ENCODE results near the gene CNNM4.
A peak's percentile ranks its signal among the peaks of the same experiment; 100 is the strongest.

CNNM4 gene

GRCh38 chr2:96815326-96816126 is 54.8 kb downstream of the CNNM4 start:
- DNase-seq = peak; percentile 50

- DNase-seq = peak; percentile 98
Measured at GRCh38 chr2:96816127-96816835, 55.6 kb downstream of the CNNM4 start, which contains the start of gene CNNM3. CNNM3 (plus strand) TSS chr2:96816268; CDS start chr2:96816278, 10 bp downstream.

DNA sequence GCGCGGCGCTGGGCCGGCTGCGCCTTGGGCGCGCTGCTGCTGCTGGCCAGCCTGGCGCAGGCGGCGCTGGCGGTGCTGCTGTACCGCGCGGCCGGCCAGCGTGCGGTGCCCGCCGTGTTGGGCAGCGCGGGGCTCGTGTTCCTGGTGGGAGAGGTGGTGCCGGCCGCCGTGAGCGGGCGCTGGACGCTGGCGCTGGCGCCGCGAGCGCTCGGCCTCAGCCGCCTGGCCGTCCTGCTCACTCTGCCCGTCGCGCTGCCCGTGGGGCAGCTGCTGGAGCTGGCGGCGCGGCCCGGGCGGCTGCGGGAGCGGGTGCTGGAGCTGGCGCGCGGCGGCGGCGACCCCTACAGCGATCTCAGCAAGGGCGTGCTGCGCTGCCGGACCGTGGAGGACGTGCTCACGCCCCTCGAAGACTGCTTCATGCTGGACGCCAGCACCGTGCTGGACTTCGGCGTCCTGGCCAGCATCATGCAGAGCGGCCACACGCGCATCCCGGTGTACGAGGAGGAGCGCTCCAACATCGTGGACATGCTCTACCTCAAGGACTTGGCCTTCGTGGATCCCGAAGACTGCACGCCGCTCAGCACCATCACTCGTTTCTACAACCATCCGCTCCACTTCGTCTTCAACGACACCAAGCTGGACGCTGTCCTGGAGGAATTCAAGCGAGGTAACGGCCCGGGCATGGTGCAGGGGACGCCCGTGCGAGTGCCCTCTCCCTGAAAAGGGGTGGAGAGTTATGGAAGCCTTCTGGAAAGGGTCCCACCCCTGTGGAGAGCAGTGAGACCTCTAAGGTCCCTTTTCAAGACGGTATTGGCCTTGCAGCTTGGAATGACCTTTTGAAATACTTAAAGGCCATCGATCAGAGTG is 56.4 kb downstream of the CNNM4 start:
- DNase-seq = peak; percentile 25

DNA sequence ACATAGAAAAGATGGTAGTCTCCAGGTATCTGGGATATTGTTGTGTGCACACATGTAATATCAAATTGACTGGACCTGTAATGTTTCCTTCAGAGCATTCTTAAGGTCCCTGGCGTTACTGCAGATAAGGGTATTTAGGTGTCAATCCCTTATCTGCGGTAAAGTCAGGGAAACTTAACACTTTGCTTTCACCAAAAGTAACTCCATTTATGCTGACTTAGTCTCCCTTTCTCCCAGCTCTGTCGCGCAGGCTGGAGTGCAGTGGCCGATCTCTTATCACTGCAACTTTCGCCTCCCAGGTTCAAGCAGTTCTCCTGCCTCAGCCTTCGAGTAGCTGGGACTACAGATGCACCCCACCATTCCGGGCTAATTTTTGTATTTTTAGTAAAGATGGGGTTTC is 57.2 kb downstream of the CNNM4 start:
- DNase-seq = peak; percentile 24

DNA sequence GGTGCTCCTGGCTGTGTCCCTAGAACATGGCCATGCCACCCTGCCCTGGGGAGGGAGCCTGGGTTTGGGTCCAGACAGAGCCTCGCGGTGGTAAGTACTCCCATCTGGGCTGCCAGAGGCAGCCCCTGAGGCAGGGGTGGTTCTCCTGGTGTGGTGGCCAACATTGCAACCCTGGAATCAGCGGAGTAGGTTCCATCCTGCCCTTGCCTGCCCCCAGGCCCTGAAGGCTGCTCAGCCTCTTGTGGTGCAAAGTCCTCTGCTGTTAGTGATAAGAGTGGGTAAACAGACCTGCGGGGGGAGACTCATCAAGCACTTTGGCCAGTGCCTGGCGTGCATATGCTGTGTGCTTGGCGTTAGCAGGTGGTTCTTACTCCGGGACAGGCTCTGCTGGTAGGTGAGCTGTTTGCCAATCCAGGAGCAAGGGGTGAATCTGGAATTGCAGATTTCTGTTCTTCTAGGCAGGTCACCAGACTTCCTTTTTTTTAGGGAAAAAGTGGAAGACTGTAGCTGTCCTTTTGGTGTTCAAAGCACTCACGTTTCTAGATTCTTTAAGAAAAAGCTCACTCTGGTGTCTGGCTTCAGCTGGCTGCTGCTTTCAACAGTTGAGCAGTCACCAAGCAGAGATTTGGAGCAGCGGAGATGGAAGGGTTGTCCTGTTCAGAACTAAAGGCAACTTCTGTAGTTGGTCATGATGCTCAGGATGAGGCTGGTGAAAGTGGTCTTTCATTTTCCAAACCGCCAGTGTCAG is 58.6 kb downstream of the CNNM4 start:
- peak; percentile 93 for DNase-seq

DNA sequence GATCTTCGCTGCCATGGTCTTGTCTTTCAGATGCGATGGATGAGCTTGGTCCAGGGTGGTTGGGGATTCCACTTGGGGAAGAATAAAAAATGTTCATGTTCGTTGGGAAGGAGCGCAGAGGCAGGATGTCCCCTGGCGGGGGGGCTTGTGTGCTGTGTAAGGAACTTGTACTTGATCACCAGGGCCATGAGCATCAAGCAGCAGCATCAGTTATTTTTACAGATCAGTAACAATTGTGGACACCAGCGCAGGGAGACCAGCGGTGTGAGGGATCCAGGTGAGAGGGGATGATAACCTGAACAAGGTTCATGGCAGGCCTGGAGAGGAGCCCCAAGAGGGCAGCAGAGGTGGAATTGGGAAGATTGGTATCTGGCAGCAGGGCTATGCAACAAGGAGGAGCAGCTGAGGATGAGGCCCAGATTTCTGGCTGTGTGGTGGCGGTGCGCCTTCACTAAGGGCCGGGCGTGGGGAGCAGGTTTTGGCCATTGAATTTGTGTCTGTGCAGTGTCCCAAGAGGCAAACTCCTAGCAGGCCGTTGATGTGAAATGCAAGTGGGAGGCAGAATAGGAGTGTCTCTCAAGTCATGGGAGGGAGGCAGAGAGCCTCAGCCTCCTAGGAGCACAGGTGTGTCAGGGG is 59.3 kb downstream of the CNNM4 start:
- DNase-seq = no peak

GRCh38 chr2:96821113-96821675 is 60.5 kb downstream of the CNNM4 start:
- no peak for DNase-seq

DNA sequence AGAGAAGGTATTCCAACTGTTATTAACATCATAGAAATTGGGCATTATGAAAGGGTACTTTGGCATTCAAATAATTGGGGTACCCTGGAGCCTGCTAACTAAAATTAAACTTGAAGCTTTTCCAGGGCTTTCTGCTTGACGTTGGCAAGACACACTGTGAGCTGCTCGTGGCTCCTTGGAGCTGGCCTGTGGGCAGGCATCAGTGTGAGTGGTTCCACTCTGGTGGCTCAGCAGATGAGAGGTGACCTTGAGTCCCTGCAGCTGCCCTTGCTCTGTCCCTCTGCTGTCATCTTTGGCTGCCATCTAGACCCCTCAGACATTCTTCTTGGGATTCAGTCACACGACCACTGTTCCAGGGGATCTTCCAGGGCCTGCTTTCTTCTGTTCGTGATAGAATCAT is 62.1 kb downstream of the CNNM4 start:
- DNase-seq = no peak

- DNase-seq = no peak
Measured at GRCh38 chr2:96823198-96823597, 62.5 kb downstream of the CNNM4 start.

DNA sequence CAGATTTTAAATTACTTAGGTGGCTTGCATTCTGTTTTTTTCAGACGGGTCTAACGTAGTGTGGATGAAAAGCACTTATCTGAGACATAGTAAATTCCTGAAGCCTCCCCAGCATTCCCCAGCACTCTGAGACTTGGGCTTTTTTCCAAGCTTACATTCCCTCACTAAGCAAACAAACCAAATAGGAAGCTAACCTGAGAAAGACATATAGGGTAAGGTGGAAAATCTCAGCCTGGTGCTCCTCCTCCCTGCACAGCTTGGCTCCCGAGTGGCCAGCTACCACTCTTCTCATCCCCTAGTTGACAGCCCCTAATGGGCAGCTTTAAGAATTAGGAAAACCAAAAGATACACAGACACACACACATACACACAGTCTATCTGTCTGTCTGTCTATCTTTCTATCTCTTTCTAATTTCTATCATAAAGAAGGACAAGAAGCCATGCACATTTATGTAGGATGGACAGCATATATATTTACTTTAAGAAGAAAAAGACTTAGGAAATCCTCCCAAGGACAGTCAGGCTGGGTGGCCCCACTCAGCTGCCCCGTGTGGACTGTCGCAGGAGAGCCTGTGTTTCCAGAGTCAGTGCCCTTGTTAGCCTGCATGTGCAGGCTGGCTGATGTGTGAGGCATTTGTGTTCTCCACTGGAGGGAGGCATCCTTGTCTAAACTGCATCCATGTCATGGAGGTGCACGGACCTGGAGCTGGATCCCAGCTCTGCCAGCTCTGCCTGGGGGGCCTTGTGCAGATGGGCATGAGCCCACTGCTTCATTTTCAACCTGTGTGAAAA is 63.6 kb downstream of the CNNM4 start:
- no peak for DNase-seq

GRCh38 chr2:96825057-96825456 is 64.4 kb downstream of the CNNM4 start:
- DNase-seq = no peak

- no peak for DNase-seq
Measured at GRCh38 chr2:96826546-96827278, 66.0 kb downstream of the CNNM4 start.

- no peak for DNase-seq
Measured at GRCh38 chr2:96828436-96828835, 67.7 kb downstream of the CNNM4 start.

GRCh38 chr2:96828874-96829273 is 68.2 kb downstream of the CNNM4 start:
- no peak for DNase-seq

- DNase-seq = peak; percentile 58
Measured at GRCh38 chr2:96830044-96830562, 69.4 kb downstream of the CNNM4 start.

GRCh38 chr2:96831679-96832078 is 71.0 kb downstream of the CNNM4 start:
- no peak for DNase-seq

GRCh38 chr2:96832408-96832753 is 71.7 kb downstream of the CNNM4 start:
- no peak for DNase-seq

DNA sequence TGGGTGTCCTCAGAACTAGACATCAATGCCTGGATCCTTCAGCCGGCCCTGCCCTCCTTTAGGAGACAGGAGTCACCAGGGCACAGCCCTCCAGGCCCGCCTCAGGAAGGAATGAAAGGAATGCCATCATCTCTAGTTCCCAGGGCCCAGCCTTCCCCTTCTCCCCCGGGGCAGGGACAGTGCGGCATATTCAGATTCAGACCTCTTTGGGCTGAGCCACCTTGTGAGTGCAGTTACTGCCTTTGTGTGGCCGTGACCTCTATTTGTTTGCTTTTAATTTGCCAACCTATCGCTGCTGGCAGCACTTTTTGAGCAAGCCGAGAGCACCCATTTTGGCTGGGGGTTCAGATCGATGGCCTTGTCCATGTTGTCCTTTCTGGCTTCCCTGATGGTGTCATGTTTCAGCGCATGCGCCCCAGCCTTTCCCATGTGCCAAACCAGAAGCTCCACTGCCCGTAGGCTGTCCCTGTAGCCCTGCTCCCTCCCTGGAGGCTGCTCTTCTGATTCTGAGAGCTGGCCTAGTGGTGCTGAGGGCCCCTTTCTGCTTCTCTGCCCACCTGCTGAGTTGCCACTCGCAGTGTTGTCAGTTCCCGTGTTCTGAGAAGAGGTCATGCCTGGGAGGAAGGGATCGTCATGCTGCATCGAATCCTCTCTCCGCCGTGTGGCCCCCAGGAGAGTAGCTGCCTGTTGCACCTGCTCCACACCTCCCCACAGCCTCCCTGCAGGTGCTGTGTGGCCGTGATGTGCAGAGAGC is 72.2 kb downstream of the CNNM4 start:
- DNase-seq = no peak

GRCh38 chr2:96835830-96836229 is 75.1 kb downstream of the CNNM4 start:
- no peak for DNase-seq

Measured in hematopoietic multipotent progenitor cell treated with erythropoietin and hydrocortisone succinate and interleukin-3 and kit ligand, for 4 days (in vitro differentiated cells).